ENCODE measurements around the gene ATP2B3. TPM values are rescaled to one million over a fixed set of nuclear protein-coding genes. Genes with fewer than 3 reads are reported as not detected.

Gene ATP2B3
- total and polyA plus RNA-seq, 2 of the 4 experiments (the other 2 are of a cell fraction), result under 0.01 to 0.03 TPM

DNA sequence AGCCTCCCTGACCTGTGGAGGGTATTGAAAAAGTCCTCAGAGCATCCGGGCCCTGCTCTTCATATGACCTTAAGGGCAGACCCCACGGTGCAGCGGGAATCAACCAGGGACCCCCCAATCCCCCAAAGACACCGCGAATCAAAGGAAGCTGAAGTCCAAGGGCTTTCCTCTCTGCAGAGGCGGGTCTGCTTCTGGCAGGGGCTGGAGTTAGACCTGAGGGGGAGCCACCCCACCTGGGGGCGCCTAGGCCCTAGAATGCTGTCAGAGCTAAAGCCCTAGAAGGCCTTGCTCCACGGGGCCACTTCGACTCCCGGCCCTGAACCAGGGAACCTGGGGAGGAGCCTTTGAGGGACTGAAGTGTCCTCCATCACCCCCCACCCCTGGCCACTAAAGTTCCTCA, 44.3 kb upstream of the ATP2B3 start:
- dilution Hi-C loops (cut with HindIII; ENCODE audit: low sequenced_read_pairs, unreplicated experiment), result no loop called here

More for the DNA sequence above, 44.3 kb upstream of the ATP2B3 start:
- no peaks in the 10 kb centered on the region for H3K36me3 ChIP-seq (ENCODE audit: control insufficient read depth, insufficient read depth, low read length)
- H4K91ac ChIP-seq (ENCODE audit: insufficient read depth, low read depth, low read length), result no peak overlapping the region
- ATAC-seq (ENCODE audit: low read depth) (no peak), DNase-seq (no peak)
- no peak overlapping the region for H4K8ac ChIP-seq (ENCODE audit: low read depth in 2 of 2, low read length in 2 of 2)
- no peak overlapping the region for H3K23ac ChIP-seq (ENCODE audit: low read depth, low read length)
- peak overlapping the region; percentile 42 for H2AK9ac ChIP-seq (replicated peaks; ENCODE audit: low read depth, low read length, poor library complexity)
- ChIA-PET CTCF (interaction anchor here (1.4 to 2.3 kb wide), 2 partner anchors 12 to 21 kb away, joined by 7 read pairs; partner anchors contain the start of gene BGN), POLR2A (ENCODE audit: unreplicated experiment) (no interaction called here)
- no CpG with 5 or more reads among the region's 10 CpGs for WGBS, 2 experiments (ENCODE audit: extremely low coverage in 2 of 2, insufficient read length in 1 of 2)
- no peaks in the 10 kb centered on the region for H3K9me3 ChIP-seq (ENCODE audit: control insufficient read depth, insufficient read depth, low read length)
- no peak overlapping the region for H3K56ac ChIP-seq (ENCODE audit: extremely low read depth, insufficient read depth, low read length)
- no peak overlapping the region for H3K14ac ChIP-seq (replicated peaks; ENCODE audit: low read depth, low read length)
- peak overlapping the region; percentile 67; the same call in 1 of the 2 replicates for H2AK5ac ChIP-seq (ENCODE audit: low read depth, low read length)
- intact Hi-C loops (cut with micrococcal nuclease), result no loop called here
- peaks cover 0 to 16% of the 10 kb centered on the region in 2 experiments; a peak in 2 of 4 replicates for H3K79me1 ChIP-seq (ENCODE audit: low read depth in 1 of 2, low read length in 2 of 2)
- peaks cover 33% of the 10 kb centered on the region for H3K4me1 ChIP-seq (ENCODE audit: control insufficient read depth, insufficient read depth, low read length)
- no peak overlapping the region for H4K5ac ChIP-seq (ENCODE audit: low read depth, low read length)
- no peak overlapping the region for H3K4me2 ChIP-seq (ENCODE audit: low read depth, low read length)
- H2AFZ ChIP-seq (replicated peaks; ENCODE audit: low read length, poor library complexity), result no peak overlapping the region
- TF ChIP-seq RAD21 (IDR thresholded peaks at IDR 0.05; ENCODE audit: low read length) (no peak), FOS (IDR thresholded peaks at IDR 0.05; ENCODE audit: low read depth, low read length) (no peak), USF2 (IDR thresholded peaks at IDR 0.05; ENCODE audit: low read depth, low read length) (no peak), RFX5 (IDR thresholded peaks at IDR 0.05; ENCODE audit: low read depth, low read length) (no peak), SMC3 (IDR thresholded peaks at IDR 0.05; ENCODE audit: low read depth, low read length) (no peak), MXI1 (IDR thresholded peaks at IDR 0.05; ENCODE audit: borderline replicate concordance, low read depth, low read length) (no peak), CHD1 (IDR thresholded peaks at IDR 0.05; ENCODE audit: low read depth, low read length) (no peak), CEBPB (IDR thresholded peaks at IDR 0.05; ENCODE audit: low read depth, low read length) (no peak), CTCF (conservative IDR thresholded peaks at IDR 0.05; ENCODE audit: low read depth, low read length) (no peak), RCOR1 (IDR thresholded peaks at IDR 0.05; ENCODE audit: insufficient replicate concordance, low read length) (no peak), MAFK (IDR thresholded peaks at IDR 0.05; ENCODE audit: low read depth, low read length) (no peak), POLR2A (IDR thresholded peaks at IDR 0.05; ENCODE audit: low read depth, low read length) (no peak), NFE2L2 (IDR thresholded peaks at IDR 0.05; ENCODE audit: low read depth, low read length) (no peak), BHLHE40 (IDR thresholded peaks at IDR 0.05; ENCODE audit: low read depth, low read length) (no peak), MAZ (IDR thresholded peaks at IDR 0.05; ENCODE audit: borderline replicate concordance, low read depth, low read length) (no peak), ELK1 (IDR thresholded peaks at IDR 0.05; ENCODE audit: borderline replicate concordance, low read depth, low read length) (no peak)
- no peak overlapping the region for H2BK5ac ChIP-seq (ENCODE audit: low read depth, low read length, poor library complexity, severe bottlenecking)
- no peak overlapping the region for H3K4me3 ChIP-seq (ENCODE audit: insufficient read depth, low read depth, low read length)
- no peaks in the 10 kb centered on the region for H3K27me3 ChIP-seq (ENCODE audit: control insufficient read depth, insufficient read depth, low read length)
- H3K9ac ChIP-seq (ENCODE audit: low read depth, low read length), result no peak overlapping the region
- no peak overlapping the region for H2BK120ac ChIP-seq (ENCODE audit: low read depth, low read length)
- H3K18ac ChIP-seq (ENCODE audit: low read depth, low read length), result no peak overlapping the region
- BruUV-seq (replicated peaks), result no TSS peak
- H3K27ac ChIP-seq (ENCODE audit: insufficient read depth, low read length), result no peak overlapping the region
- peak overlapping the region; percentile 35; the same call in 1 of the 2 replicates for H2BK20ac ChIP-seq (ENCODE audit: low read depth, low read length)
- H2BK15ac ChIP-seq (ENCODE audit: low read depth, low read length), result no peak overlapping the region
- no peak overlapping the region for H3K4ac ChIP-seq (ENCODE audit: low read depth, low read length)
- in situ Hi-C loops (cut with MboI; ENCODE audit: low sequenced_read_pairs), result loop anchor here (25.0 kb wide), 1 partner anchor 436 kb away; no protein-coding TSS in a partner anchor
- H3K9me1 ChIP-seq (ENCODE audit: insufficient read depth, low read length), result peaks cover 23% of the 10 kb centered on the region
- no peaks in the 10 kb centered on the region for H4K20me1 ChIP-seq (ENCODE audit: insufficient read depth, low read length)
